Measurements from ENCODE around the gene LEPROT. TPM values are rescaled to one million over a fixed set of nuclear protein-coding genes. Genes with fewer than 3 reads are reported as not detected.

Gene LEPROT
- polyA plus RNA-seq, 1 donor from 2014 or later, result 39.2 TPM

- TF ChIP-seq EZH2 (IDR thresholded peaks at IDR 0.05; ENCODE audit: borderline replicate concordance, insufficient read depth, low read length, poor library complexity, severe bottlenecking) (no peak), CTCF (IDR thresholded peaks at IDR 0.05; ENCODE audit: poor library complexity, severe bottlenecking) (no peak), POLR2AphosphoS5 (IDR thresholded peaks at IDR 0.05) (no peak), MXI1 (conservative IDR thresholded peaks at IDR 0.05; ENCODE audit: poor library complexity, severe bottlenecking) (no peak), SMC3 (conservative IDR thresholded peaks at IDR 0.05; ENCODE audit: poor library complexity) (no peak), RAD21 (conservative IDR thresholded peaks at IDR 0.05) (no peak), REST (IDR thresholded peaks at IDR 0.05; ENCODE audit: borderline replicate concordance) (no peak), TAF1 (IDR thresholded peaks at IDR 0.05; ENCODE audit: low read depth) (no peak), EP300 (conservative IDR thresholded peaks at IDR 0.05; ENCODE audit: poor library complexity, severe bottlenecking) (no peak)
- H3K36me3 ChIP-seq (ENCODE audit: insufficient read depth, low read length), result no peaks in the 10 kb centered on the region
- no peaks in the 10 kb centered on the region for H3K9me3 ChIP-seq (ENCODE audit: low read length)
- no peak overlapping the region for H3K4me2 ChIP-seq (ENCODE audit: low read length)
- H3K9ac ChIP-seq (ENCODE audit: low read length), result no peak overlapping the region
- no peak overlapping the region for H3K4me3 ChIP-seq (ENCODE audit: low read length)
- no peaks in the 10 kb centered on the region for H3K79me2 ChIP-seq (replicated peaks; ENCODE audit: insufficient read depth, low read length)
- H3K27ac ChIP-seq (ENCODE audit: low read length), result no peak overlapping the region
- H3F3A ChIP-seq (ENCODE audit: insufficient read depth, low read length, poor library complexity, severe bottlenecking), result no peaks in the 10 kb centered on the region
- no peak overlapping the region for H2AFZ ChIP-seq (ENCODE audit: low read depth, low read length)
- H4K20me1 ChIP-seq (ENCODE audit: insufficient read depth), result no peaks in the 10 kb centered on the region
- H3K9me2 ChIP-seq (ENCODE audit: insufficient read depth, low read length), result no peaks in the 10 kb centered on the region
- no peaks in the 10 kb centered on the region for H3K27me3 ChIP-seq (ENCODE audit: insufficient read depth, low read depth, low read length)
These were observed 63.7 kb downstream of the LEPROT start for GRCh38 chr1:65483993-65484754.

Small RNA genes lying within 50 kb of the gene (small RNA-seq; reads per million reads assigned to genes)
- 0 to 1.1 (median 0.03) reads per million in 3 experiments for gene RNU2-15P

Other genes starting within 250 kb of the LEPROT start
- 47.1 and 47.8 TPM in 2 replicates for gene DNAJC6, start 111.1 kb upstream of the LEPROT start, polyA plus RNA-seq
- 4.0 and 4.1 TPM in 2 replicates for gene LEPR, start within 50 bp of the LEPROT start, polyA plus RNA-seq

Measured in neural cell (in vitro differentiated cells).